Activated effector memory CD4-positive, alpha-beta T cell treated with Interleukin-2 at 50 U/mL for 16 hours (primary cell): ENCODE results near the gene CCDC86.

Experiments
- DNase-seq: peaks from one replicate; pipeline ENCODE4 v3.0.0-alpha.2; 2020

The CCDC86 gene

GRCh38 chr11:60870733-60871377, 28.9 kb downstream of the CCDC86 start:
- no peak for DNase-seq

GRCh38 chr11:60871378-60872061, 29.6 kb downstream of the CCDC86 start:
- no peak for DNase-seq

GRCh38 chr11:60872124-60872960, 30.4 kb downstream of the CCDC86 start:
- no peak for DNase-seq

GRCh38 chr11:60872961-60873524, 31.1 kb downstream of the CCDC86 start:
- DNase-seq = no peak

GRCh38 chr11:60873533-60873932, 31.6 kb downstream of the CCDC86 start:
- DNase-seq = no peak

GRCh38 chr11:60874421-60875365, 32.8 kb downstream of the CCDC86 start:
- DNase-seq = no peak

- no peak for DNase-seq
Measured at GRCh38 chr11:60875366-60876167, 33.7 kb downstream of the CCDC86 start.

- no peak for DNase-seq
Measured at GRCh38 chr11:60876168-60876485, 34.2 kb downstream of the CCDC86 start.

- no peak for DNase-seq
Measured at GRCh38 chr11:60878245-60879101, 36.6 kb downstream of the CCDC86 start.

- DNase-seq = no peak
Measured at GRCh38 chr11:60879104-60879503, 37.2 kb downstream of the CCDC86 start.

GRCh38 chr11:60879971-60880588, 38.2 kb downstream of the CCDC86 start:
- no peak for DNase-seq

GRCh38 chr11:60880643-60881282, 38.9 kb downstream of the CCDC86 start:
- no peak for DNase-seq

- DNase-seq = no peak
Measured at GRCh38 chr11:60887556-60887955, 45.6 kb downstream of the CCDC86 start.

GRCh38 chr11:60889869-60890311, 48.0 kb downstream of the CCDC86 start:
- DNase-seq = no peak

- DNase-seq = no peak
Measured at GRCh38 chr11:60890696-60891095, 48.8 kb downstream of the CCDC86 start.

GRCh38 chr11:60891103-60891741, 49.3 kb downstream of the CCDC86 start:
- DNase-seq = no peak

GRCh38 chr11:60895687-60896086, 53.8 kb downstream of the CCDC86 start:
- no peak for DNase-seq

GRCh38 chr11:60897496-60897895, 55.6 kb downstream of the CCDC86 start:
- DNase-seq = no peak
